DMS153 treated with DMSO at 0.1 percent for 48 hours (cell line): ENCODE measurements around the gene NHLRC4.

Experiments
- DNase-seq: peaks from one replicate; lab custom pipeline; 2025; ENCODE audit not compliant: unreplicated experiment; lab: John Stamatoyannopoulos, UW

Gene NHLRC4

GRCh38 chr16:565419-566330, 1.1 kb upstream of the NHLRC4 start:
- DNase-seq: no peak

- DNase-seq: no peak
Observed at GRCh38 chr16:567373-568256, 810 bp downstream of the NHLRC4 start.

GRCh38 chr16:568401-569258, 1.8 kb downstream of the NHLRC4 start:
- no peak for DNase-seq

GRCh38 chr16:569445-570254, 2.8 kb downstream of the NHLRC4 start, which contains the start of gene PIGQ:
Gene PIGQ (plus strand): TSS chr16:569968. CDS start chr16:574075, 4,107 bp downstream.
- no peak for DNase-seq

- DNase-seq: no peak
Observed at GRCh38 chr16:572865-573650, 6.3 kb downstream of the NHLRC4 start.

- no peak for DNase-seq
Observed at GRCh38 chr16:574021-574760, 7.4 kb downstream of the NHLRC4 start.

- no peak for DNase-seq
Observed at GRCh38 chr16:575354-576196, 8.8 kb downstream of the NHLRC4 start.

- DNase-seq: no peak
Observed at GRCh38 chr16:576197-576822, 9.5 kb downstream of the NHLRC4 start.

- DNase-seq: no peak
Observed at GRCh38 chr16:576823-577201, 10.0 kb downstream of the NHLRC4 start.

- DNase-seq: no peak
Observed at GRCh38 chr16:577796-578195, 11.0 kb downstream of the NHLRC4 start.

GRCh38 chr16:578232-578869, 11.5 kb downstream of the NHLRC4 start:
- DNase-seq: no peak

GRCh38 chr16:578870-579405, 12.1 kb downstream of the NHLRC4 start:
- no peak for DNase-seq

GRCh38 chr16:580141-580945, 13.5 kb downstream of the NHLRC4 start:
- DNase-seq: no peak

- no peak for DNase-seq
Observed at GRCh38 chr16:580946-581498, 14.2 kb downstream of the NHLRC4 start.

- no peak for DNase-seq
Observed at GRCh38 chr16:582218-582613, 15.4 kb downstream of the NHLRC4 start.
